WTC11 (cell line): ENCODE measurements around the gene ATP8B4. TPM values are rescaled to one million over a fixed set of nuclear protein-coding genes. Genes with fewer than 3 reads are reported as not detected.

Source experiments
- ATAC-seq: fragments of 200-7000 bp; cut with Tn5 transposase; 2 replicates; pipeline ENCODE4 v1.10.0; 2021; ENCODE audit warnings: mild to moderate bottlenecking, moderate library complexity
- CTCF ChIA-PET: fragments of 300-600 bp; sonication (Branson Sonifier 250); formaldehyde crosslinking; loops from one replicate; lab custom pipeline; 2021; ENCODE audit warnings: antibody characterized with exemption; lab: Charles Lee
- POLR2A ChIA-PET: fragments of 350-600 bp; sonication (Branson Sonifier 250); formaldehyde crosslinking; loops from one replicate; lab custom pipeline; 2021; ENCODE audit warnings: antibody characterized with exemption; lab: Charles Lee
- DNase-seq: peaks from one replicate; pipeline ENCODE4 v3.0.0; 2021; ENCODE audit warnings: low spot score
- H3K27ac Mint-ChIP-seq: 2 replicates; pipeline ENCODE4 v1.8.0; 2021; ENCODE audit warnings: mixed read lengths
- H3K27me3 Mint-ChIP-seq: 2 replicates; pipeline ENCODE4 v1.8.0; 2021; ENCODE audit warnings: low read depth, mild to moderate bottlenecking, moderate library complexity, mixed read lengths
- H3K36me3 Mint-ChIP-seq: 2 replicates; pipeline ENCODE4 v1.8.0; 2021; ENCODE audit warnings: mixed read lengths
- H3K4me1 Mint-ChIP-seq: 2 replicates; pipeline ENCODE4 v1.8.0; 2022; ENCODE audit warnings: mixed read lengths
- H3K4me3 Mint-ChIP-seq: 2 replicates; pipeline ENCODE4 v1.8.0; 2021; ENCODE audit warnings: mild to moderate bottlenecking, moderate library complexity, mixed read lengths
- H3K9me3 Mint-ChIP-seq: 2 replicates; pipeline ENCODE4 v1.8.0; 2021; ENCODE audit warnings: mixed read lengths
- ATF1 ChIP-seq: sonication (generic); formaldehyde crosslinking; IDR thresholded peaks from 2 replicates; pipeline ENCODE4 v1.8.1; 2023; ENCODE audit warnings: mild to moderate bottlenecking, moderate library complexity, missing genetic modification reagents
- CBFB ChIP-seq: sonication (generic); formaldehyde crosslinking; IDR thresholded peaks from 2 replicates; pipeline ENCODE4 v1.8.1; 2022; ENCODE audit warnings: mild to moderate bottlenecking, low read depth, missing genetic modification reagents
- CTCF ChIP-seq: fragments of 200-600 bp; IDR thresholded peaks from 2 replicates; pipeline ENCODE4 v1.8.0; 2022; ENCODE audit warnings: antibody characterized with exemption
- E2F1 ChIP-seq: sonication (generic); formaldehyde crosslinking; IDR thresholded peaks from 2 replicates; pipeline ENCODE4 v1.8.0; 2022; ENCODE audit warnings: mild to moderate bottlenecking, missing genetic modification reagents
- E2F5 ChIP-seq: sonication (generic); formaldehyde crosslinking; IDR thresholded peaks from 2 replicates; pipeline ENCODE4 v1.8.1; 2022; ENCODE audit warnings: mild to moderate bottlenecking, moderate library complexity, missing genetic modification reagents
- JUN ChIP-seq: sonication (generic); formaldehyde crosslinking; IDR thresholded peaks from 2 replicates; pipeline ENCODE4 v1.8.0; 2023; ENCODE audit warnings: mild to moderate bottlenecking, missing genetic modification reagents
- MAX ChIP-seq: sonication (generic); formaldehyde crosslinking; IDR thresholded peaks from 2 replicates; pipeline ENCODE4 v1.8.0; 2022; ENCODE audit warnings: mild to moderate bottlenecking, missing genetic modification reagents
- MXD4 ChIP-seq: fragments of 250-450 bp; sonication (Bioruptor Pico); IDR thresholded peaks from 2 replicates; pipeline ENCODE4 v1.8.0; 2021; ENCODE audit warnings: mild to moderate bottlenecking, moderate library complexity, borderline replicate concordance
- NR2C2 ChIP-seq: sonication (generic); formaldehyde crosslinking; IDR thresholded peaks from 2 replicates; pipeline ENCODE4 v1.8.0; 2022; ENCODE audit warnings: mild to moderate bottlenecking, missing genetic modification reagents
- RELA ChIP-seq: sonication (generic); formaldehyde crosslinking; IDR thresholded peaks from 2 replicates; pipeline ENCODE4 v1.8.1; 2022; ENCODE audit warnings: missing genetic modification reagents, mild to moderate bottlenecking, borderline replicate concordance
- SMAD3 ChIP-seq: sonication (generic); formaldehyde crosslinking; IDR thresholded peaks from 2 replicates; pipeline ENCODE4 v1.8.0; 2022; ENCODE audit warnings: missing genetic modification reagents, mild to moderate bottlenecking, borderline replicate concordance
- SOX15 ChIP-seq: fragments of 250-450 bp; sonication (Bioruptor Pico); IDR thresholded peaks from 2 replicates; pipeline ENCODE4 v1.9.0; 2021; ENCODE audit warnings: mild to moderate bottlenecking
- SP1 ChIP-seq: sonication (generic); formaldehyde crosslinking; conservative IDR thresholded peaks from 2 replicates; pipeline ENCODE4 v1.8.1; 2022; ENCODE audit warnings: missing genetic modification reagents
- TEAD4 ChIP-seq: sonication (generic); formaldehyde crosslinking; IDR thresholded peaks from 2 replicates; pipeline ENCODE4 v1.8.0; 2022; ENCODE audit warnings: mild to moderate bottlenecking, missing genetic modification reagents
- USF1 ChIP-seq: sonication (generic); formaldehyde crosslinking; IDR thresholded peaks from 2 replicates; pipeline ENCODE4 v1.8.0; 2022; ENCODE audit warnings: mild to moderate bottlenecking, missing genetic modification reagents
- USF2 ChIP-seq: sonication (generic); formaldehyde crosslinking; IDR thresholded peaks from 2 replicates; pipeline ENCODE4 v1.8.1; 2023; ENCODE audit warnings: mild to moderate bottlenecking, missing genetic modification reagents, moderate library complexity
- ZBTB43 ChIP-seq: sonication (generic); formaldehyde crosslinking; IDR thresholded peaks from 2 replicates; pipeline ENCODE4 v1.8.1; 2023; ENCODE audit warnings: mild to moderate bottlenecking, missing genetic modification reagents
- ZMAT4 ChIP-seq: fragments of 250-450 bp; sonication (Bioruptor Pico); IDR thresholded peaks from 2 replicates; pipeline ENCODE4 v1.9.0; 2021; ENCODE audit warnings: mild to moderate bottlenecking
- ZNF121 ChIP-seq: sonication (generic); formaldehyde crosslinking; IDR thresholded peaks from 2 replicates; pipeline ENCODE4 v1.8.0; 2023; ENCODE audit warnings: missing genetic modification reagents
- ZNF219 ChIP-seq: sonication (generic); formaldehyde crosslinking; IDR thresholded peaks from 2 replicates; pipeline ENCODE4 v1.8.0; 2023; ENCODE audit warnings: missing genetic modification reagents, mild to moderate bottlenecking, borderline replicate concordance
- ZNF232 ChIP-seq: sonication (generic); formaldehyde crosslinking; IDR thresholded peaks from 2 replicates; pipeline ENCODE4 v1.8.0; 2022; ENCODE audit warnings: mild to moderate bottlenecking, missing genetic modification reagents
- ZNF263 ChIP-seq: sonication (generic); formaldehyde crosslinking; IDR thresholded peaks from 2 replicates; pipeline ENCODE4 v1.8.1; 2022; ENCODE audit warnings: low read depth, mild to moderate bottlenecking, moderate library complexity, missing genetic modification reagents
- ZNF416 ChIP-seq: fragments of 250-450 bp; sonication (Bioruptor Pico); IDR thresholded peaks from 2 replicates; pipeline ENCODE4 v1.9.0; 2021; ENCODE audit warnings: mild to moderate bottlenecking, inconsistent platforms
- ZNF423 ChIP-seq: fragments of 250-450 bp; sonication (Bioruptor Pico); IDR thresholded peaks from 2 replicates; pipeline ENCODE4 v2.1.2; 2022; ENCODE audit warnings: mild to moderate bottlenecking, moderate library complexity
- total RNA-seq: library from RNA; stranded (reverse); gene quantifications from 3 replicates; pipeline ENCODE4 v1.2.3, GENCODE V29; 2021
- TF ChIP-seq, protein P1 (sequence below): sonication (generic); formaldehyde crosslinking; IDR thresholded peaks from 2 replicates; pipeline ENCODE4 v1.8.1; 2022; ENCODE audit warnings: low read depth, missing genetic modification reagents, borderline replicate concordance

ATP8B4 gene
- total RNA-seq, 1 experiment from 2014 or later, result 0.37 TPM

DNA sequence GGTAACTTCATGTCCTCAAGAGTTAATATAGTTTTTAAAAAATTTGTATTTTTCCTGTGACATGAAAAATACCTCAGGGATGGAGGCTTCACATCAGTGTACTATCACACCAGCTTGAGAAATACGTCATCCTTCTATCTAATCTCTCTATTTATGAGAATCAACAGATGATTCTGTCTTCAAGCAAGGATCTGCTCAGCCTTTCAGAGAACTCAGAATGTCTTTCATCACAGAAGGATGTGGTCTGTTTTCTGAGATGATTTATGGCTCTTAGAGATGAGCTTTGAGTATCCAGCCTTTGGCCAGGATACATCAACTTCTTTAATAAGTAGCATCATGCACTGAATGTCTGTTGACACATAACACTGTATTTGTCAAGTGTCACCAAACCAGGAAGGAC is 304.3 kb downstream of the ATP8B4 start:
- Mint-ChIP-seq H3K27me3 (no peaks in the 10 kb centered on the region), H3K9me3 (no peaks in the 10 kb centered on the region; the same call in 1 of the 2 replicates), H3K27ac (no peak overlapping the region), H3K36me3 (no peaks in the 10 kb centered on the region), H3K4me3 (no peak overlapping the region)
- no peak for DNase-seq
- no peak for TF ChIP-seq NR2C2 (CRISPR knock-in tag)
- TF ChIP-seq, all 79 proteins: peak for 0
- ATAC-seq, result no peak
- CTCF ChIA-PET, result no interaction called here
- no peaks in the 10 kb centered on the region for H3K4me1 Mint-ChIP-seq
- POLR2A ChIA-PET, result no interaction called here

GRCh38 chr15:49813625-49814024 is 305.4 kb downstream of the ATP8B4 start:
- H3K4me3 Mint-ChIP-seq, result no peak overlapping the region
- H3K9me3 Mint-ChIP-seq, result no peaks in the 10 kb centered on the region
- no peak for DNase-seq
- no peak for ATAC-seq
- H3K27me3 Mint-ChIP-seq, result no peaks in the 10 kb centered on the region
- no peak overlapping the region for H3K27ac Mint-ChIP-seq
- no peak for TF ChIP-seq ZBTB43 (CRISPR knock-in tag)
- TF ChIP-seq MAX (CRISPR knock-in tag), result no peak
- TF ChIP-seq TEAD4 (CRISPR knock-in tag), result no peak
- no peak for TF ChIP-seq ATF1 (CRISPR knock-in tag)
- TF ChIP-seq SOX15, result no peak
- TF ChIP-seq ZNF263, result no peak
- no peak for TF ChIP-seq USF2
- no peak for TF ChIP-seq E2F5 (CRISPR knock-in tag)
- TF ChIP-seq ZNF416, result no peak
- no peak for TF ChIP-seq ZMAT4 (CRISPR knock-in tag)
- TF ChIP-seq ZNF219 (CRISPR knock-in tag), result no peak
- no peak for TF ChIP-seq E2F1 (CRISPR knock-in tag)
- TF ChIP-seq JUN (CRISPR knock-in tag), result no peak
- TF ChIP-seq CTCF, result no peak
- TF ChIP-seq SMAD3 (CRISPR knock-in tag), result no peak
- TF ChIP-seq ZNF232 (CRISPR knock-in tag), result no peak
- TF ChIP-seq, all 79 proteins: peak for 0
- H3K4me1 Mint-ChIP-seq, result no peaks in the 10 kb centered on the region
- POLR2A ChIA-PET, result no interaction called here
- CTCF ChIA-PET, result interaction anchor here (0.6 to 1.4 kb wide), 2 partner anchors 19 to 898 kb away, joined by 3 to 5 read pairs; no protein-coding TSS in a partner anchor
- H3K36me3 Mint-ChIP-seq, result no peaks in the 10 kb centered on the region

DNA sequence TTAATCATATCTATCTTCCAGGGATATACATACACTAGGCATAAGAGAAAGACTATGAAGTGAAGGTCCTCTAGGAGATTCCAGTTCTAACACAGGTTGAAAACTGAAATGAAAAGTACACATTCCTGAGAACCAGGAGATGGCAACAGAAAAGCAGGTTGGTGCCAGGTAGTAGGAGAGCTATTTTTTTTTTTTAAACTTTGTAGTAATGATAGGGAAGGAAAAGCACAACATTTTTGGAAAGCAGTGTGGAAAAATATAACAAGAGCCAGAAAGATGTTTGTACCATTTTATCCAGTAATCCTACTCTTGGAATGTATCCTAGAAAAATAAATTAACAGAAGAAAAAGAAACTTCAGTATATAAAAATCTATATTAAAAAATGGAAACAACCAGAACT is 308.3 kb downstream of the ATP8B4 start:
- no peak for ATAC-seq
- CTCF ChIA-PET, result interaction anchor here (2.5 kb wide), 1 partner anchor 22 kb away, joined by 9 read pairs; no protein-coding TSS in a partner anchor
- no peaks in the 10 kb centered on the region for H3K36me3 Mint-ChIP-seq
- no peak for DNase-seq
- H3K27ac Mint-ChIP-seq, result no peak overlapping the region
- H3K27me3 Mint-ChIP-seq, result no peaks in the 10 kb centered on the region
- H3K4me1 Mint-ChIP-seq, result no peaks in the 10 kb centered on the region
- H3K4me3 Mint-ChIP-seq, result no peak overlapping the region
- no peaks in the 10 kb centered on the region for H3K9me3 Mint-ChIP-seq
- POLR2A ChIA-PET, result no interaction called here
- no peak for TF ChIP-seq SP1 (CRISPR knock-in tag)
- TF ChIP-seq ZNF121 (CRISPR knock-in tag), result no peak
- TF ChIP-seq CBFB, result no peak
- no peak for TF ChIP-seq RELA (CRISPR knock-in tag)
- TF ChIP-seq ZNF423, result no peak
- no peak for TF ChIP-seq MAX (CRISPR knock-in tag)
- TF ChIP-seq MXD4 (CRISPR knock-in tag), result no peak
- TF ChIP-seq USF1 (CRISPR knock-in tag), result no peak
- TF ChIP-seq SOX15, result no peak
- TF ChIP-seq, protein P1, sequence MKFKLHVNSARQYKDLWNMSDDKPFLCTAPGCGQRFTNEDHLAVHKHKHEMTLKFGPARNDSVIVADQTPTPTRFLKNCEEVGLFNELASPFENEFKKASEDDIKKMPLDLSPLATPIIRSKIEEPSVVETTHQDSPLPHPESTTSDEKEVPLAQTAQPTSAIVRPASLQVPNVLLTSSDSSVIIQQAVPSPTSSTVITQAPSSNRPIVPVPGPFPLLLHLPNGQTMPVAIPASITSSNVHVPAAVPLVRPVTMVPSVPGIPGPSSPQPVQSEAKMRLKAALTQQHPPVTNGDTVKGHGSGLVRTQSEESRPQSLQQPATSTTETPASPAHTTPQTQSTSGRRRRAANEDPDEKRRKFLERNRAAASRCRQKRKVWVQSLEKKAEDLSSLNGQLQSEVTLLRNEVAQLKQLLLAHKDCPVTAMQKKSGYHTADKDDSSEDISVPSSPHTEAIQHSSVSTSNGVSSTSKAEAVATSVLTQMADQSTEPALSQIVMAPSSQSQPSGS, result no peak
